ENCODE measurements around the gene GNG7.
A peak's percentile ranks its signal among the peaks of the same experiment; 100 is the strongest.
"Not testable (repeated sequence)": the region's sequence is repeated elsewhere in the genome, so short reads cannot be mapped to it uniquely, and the experiment has no call there.

Gene GNG7

DNA sequence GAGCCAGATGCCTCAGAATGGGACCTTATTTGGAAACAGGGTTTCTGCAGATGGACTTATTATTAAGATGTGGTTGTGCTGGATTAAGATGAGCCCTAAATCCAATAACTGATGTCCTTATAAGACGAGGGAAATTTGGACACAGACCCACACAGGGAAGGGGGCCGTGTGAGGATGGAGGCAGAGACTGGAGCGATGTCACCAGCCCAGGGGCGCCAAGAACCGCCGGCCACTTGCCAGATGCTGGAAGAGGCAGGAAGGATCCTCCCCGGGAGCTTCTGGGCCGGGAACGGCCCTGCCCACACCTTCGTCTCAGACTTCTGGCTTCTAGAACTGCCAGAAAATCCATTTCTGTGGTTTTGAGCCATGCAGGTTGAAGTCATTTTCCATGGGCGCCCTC is 26.6 kb downstream of the GNG7 start:
- no peak for DNase-seq (ENCODE audit: low spot score)

- DNase-seq (ENCODE audit: low spot score) = no peak
These were observed 32.3 kb downstream of the GNG7 start for GRCh38 chr19:2670217-2670616.

GRCh38 chr19:2668175-2668763 is 34.2 kb downstream of the GNG7 start:
- no peak for DNase-seq (ENCODE audit: low spot score)

- not testable (repeated sequence) for DNase-seq (ENCODE audit: low spot score)
These were observed 35.1 kb downstream of the GNG7 start for GRCh38 chr19:2667349-2667748.

GRCh38 chr19:2666344-2666994 is 36.0 kb downstream of the GNG7 start:
- DNase-seq (ENCODE audit: low spot score) = no peak

- no peak for DNase-seq (ENCODE audit: low spot score)
These were observed 37.4 kb downstream of the GNG7 start for GRCh38 chr19:2665103-2665502.

- DNase-seq (ENCODE audit: low spot score) = no peak
These were observed 38.4 kb downstream of the GNG7 start for GRCh38 chr19:2663920-2664571.

DNA sequence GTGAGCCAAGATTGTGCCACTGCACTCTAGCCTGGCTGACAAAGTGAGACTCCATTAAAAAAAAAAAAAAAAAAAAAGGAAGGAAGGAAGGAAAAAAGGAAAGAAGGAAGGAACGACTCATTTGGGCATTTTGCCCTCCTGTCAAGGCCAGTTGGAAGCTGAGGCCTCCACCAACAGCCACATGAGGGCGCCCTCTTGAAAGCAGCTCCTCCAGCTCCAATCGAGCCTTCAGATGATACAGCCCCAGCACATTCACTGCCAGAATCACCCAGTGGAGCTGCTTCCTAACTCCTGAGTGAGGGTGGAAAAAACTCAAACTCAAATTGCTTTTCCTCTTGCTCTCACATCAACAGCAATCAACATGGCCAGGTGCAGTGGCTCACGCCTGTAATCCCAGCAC is 40.9 kb downstream of the GNG7 start:
- DNase-seq (ENCODE audit: low spot score) = no peak

DNA sequence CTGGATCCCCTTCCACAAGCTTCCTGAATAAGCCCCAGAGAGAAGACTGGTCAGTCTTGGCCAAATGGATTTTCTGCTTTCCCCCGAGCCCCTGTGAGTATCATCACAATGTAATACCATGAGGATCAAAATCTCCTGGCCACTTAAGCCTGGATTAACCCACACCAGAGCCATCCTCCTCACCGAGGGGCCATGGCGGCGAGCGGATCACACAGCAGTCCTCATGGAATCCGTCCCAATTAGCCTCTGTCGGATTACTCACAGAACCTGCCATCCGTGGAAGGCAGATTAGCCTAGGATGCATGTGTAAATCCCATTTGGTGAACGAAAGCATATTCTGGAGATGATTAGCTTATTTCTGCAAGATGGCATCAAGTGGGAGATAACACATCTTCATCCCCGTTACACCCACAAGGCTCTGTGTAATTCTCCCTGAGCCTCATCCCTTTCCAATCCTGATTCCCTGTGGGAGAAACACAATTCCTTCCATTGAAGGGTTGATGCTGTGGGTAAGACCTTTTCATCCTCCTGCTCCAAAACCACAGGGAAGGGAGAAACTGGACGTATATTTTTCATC is 42.5 kb downstream of the GNG7 start:
- no peak for DNase-seq (ENCODE audit: low spot score)

GRCh38 chr19:2656533-2656932 is 46.0 kb downstream of the GNG7 start:
- no peak for DNase-seq (ENCODE audit: low spot score)

GRCh38 chr19:2653710-2654707 is 48.5 kb downstream of the GNG7 start:
- DNase-seq (ENCODE audit: low spot score) = no peak

DNA sequence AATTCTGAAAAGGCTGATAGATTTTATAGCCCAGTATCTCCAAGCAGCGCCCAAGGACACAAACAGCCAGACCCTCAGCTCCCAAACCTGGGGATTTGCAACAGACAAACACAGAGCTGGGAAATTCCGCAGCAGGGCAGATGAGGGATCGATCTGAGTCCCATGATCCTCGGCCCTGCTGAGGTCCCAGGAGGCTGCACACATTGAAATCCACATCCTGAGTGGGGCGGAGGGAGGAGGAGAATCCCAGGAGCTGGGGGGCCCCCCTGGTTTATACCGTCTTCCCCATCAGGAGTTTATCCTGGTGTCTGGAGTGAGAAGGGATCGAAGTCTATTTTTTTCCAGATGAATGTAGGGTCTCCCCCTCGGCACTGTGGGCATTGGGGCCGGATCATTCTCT is 49.3 kb downstream of the GNG7 start:
- no peak for DNase-seq (ENCODE audit: low spot score)

GRCh38 chr19:2652504-2653099 is 49.9 kb downstream of the GNG7 start:
- DNase-seq (ENCODE audit: low spot score) = no peak

GRCh38 chr19:2651002-2651733 is 51.3 kb downstream of the GNG7 start:
- not testable (repeated sequence) for DNase-seq (ENCODE audit: low spot score)

DNA sequence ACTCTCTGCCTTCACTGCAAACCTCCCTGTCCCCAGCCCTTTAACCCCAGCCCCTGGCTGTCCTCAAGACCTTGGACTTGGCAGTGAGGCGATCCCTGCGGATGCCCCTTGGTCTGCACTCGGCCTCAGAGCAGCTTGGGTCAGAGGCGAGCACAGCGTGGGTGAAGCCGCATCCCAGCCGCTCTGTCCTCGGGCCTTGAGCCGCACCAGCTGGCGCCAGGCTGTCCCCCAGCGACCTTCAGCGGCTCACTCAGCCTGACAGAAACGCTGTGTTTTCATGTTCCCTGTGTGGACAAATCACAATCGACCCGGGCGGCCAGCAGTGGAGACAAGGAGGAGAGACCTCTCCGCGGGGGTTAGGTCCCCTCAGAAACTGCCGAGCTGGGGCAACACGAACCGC is 52.0 kb downstream of the GNG7 start:
- no peak for DNase-seq (ENCODE audit: low spot score)

DNA sequence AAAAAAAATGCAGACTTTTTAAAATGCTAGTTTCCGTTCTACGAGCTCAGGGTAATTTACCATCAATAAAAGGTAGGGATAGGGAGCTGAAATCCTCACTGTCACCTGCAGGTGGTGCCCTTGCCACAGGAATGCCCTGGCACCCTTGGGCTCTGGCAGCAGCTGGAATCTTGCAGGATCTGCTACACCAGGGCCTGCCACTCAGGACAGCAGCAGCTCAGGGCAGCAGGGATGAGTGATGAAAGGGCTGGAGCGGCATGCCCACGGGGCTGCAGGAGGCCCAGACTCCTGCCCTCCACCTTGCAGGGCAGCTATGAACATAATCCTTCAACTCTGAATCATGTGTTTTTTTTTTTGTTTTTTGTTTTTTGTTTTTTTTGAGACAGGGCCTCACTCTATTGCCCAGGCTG is 54.0 kb downstream of the GNG7 start:
- DNase-seq (ENCODE audit: low spot score) = peak; percentile 92

- DNase-seq (ENCODE audit: low spot score) = no peak
These were observed 54.4 kb downstream of the GNG7 start for GRCh38 chr19:2648099-2648498.

GRCh38 chr19:2646866-2647535 is 55.5 kb downstream of the GNG7 start:
- DNase-seq (ENCODE audit: low spot score) = no peak

DNA sequence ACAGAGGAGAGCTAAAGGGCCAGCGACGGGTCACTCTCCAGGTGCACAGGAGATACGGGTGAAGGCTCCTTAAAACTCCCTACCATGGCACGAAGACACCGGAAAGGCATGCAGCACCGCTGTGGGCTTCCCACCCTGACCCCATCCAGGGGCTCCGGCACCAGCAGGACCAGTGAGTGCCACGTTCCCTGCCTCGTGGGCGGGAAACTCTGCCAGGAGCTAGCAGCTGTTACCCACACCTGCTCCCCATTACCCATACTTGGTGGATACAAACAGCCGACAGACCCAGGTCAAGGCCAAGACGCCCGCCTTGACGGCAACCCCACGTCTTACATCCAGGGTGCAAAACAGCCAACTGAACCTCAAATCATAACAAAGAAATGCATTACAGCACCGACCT is 56.7 kb downstream of the GNG7 start:
- no peak for DNase-seq (ENCODE audit: low spot score)

- not testable (repeated sequence) for DNase-seq (ENCODE audit: low spot score)
These were observed 59.3 kb downstream of the GNG7 start for GRCh38 chr19:2643123-2643737.

All from HuH-7.5 (cell line).